Keratinocyte (primary cell): ENCODE results near the gene SRPRB. TPM values are rescaled to one million over a fixed set of nuclear protein-coding genes. Genes with fewer than 3 reads are reported as not detected.

Source experiments
- DNase-seq: peaks from one replicate; pipeline ENCODE4 v3.0.0-alpha.2; 2011; ENCODE audit warnings: low read depth, missing footprints, low spot score
- FAIRE-seq: peaks from 2 replicates; lab custom pipeline; 2011; peaks lifted over from hg19 to GRCh38; lab: Jason Lieb, UNC
- H2AFZ ChIP-seq: 2 replicates; pipeline ENCODE4 v1.6.0; 2012; ENCODE audit warnings: low read length, control low read depth, inconsistent platforms; ENCODE audit not compliant: control insufficient read depth
- H3K27ac ChIP-seq: 2 replicates; pipeline ENCODE4 v1.5.1; 2011; ENCODE audit warnings: low read length; ENCODE audit not compliant: control insufficient read depth, insufficient read depth
- H3K27me3 ChIP-seq: 3 replicates; pipeline ENCODE4 v1.6.0; 2011; ENCODE audit warnings: low read length; ENCODE audit not compliant: control insufficient read depth, insufficient read depth; ENCODE audit errors: extremely low read depth
- H3K36me3 ChIP-seq, 2 experiments: 2 replicates in 1 of 2; 3 replicates in 1 of 2; pipeline ENCODE4 v1.5.1; 2011; ENCODE audit warnings: low read length in 2 of 2, mild to moderate bottlenecking in 1 of 2; ENCODE audit not compliant: control insufficient read depth in 2 of 2, insufficient read depth in 2 of 2; ENCODE audit errors: extremely low read depth in 1 of 2
- H3K4me1 ChIP-seq: 3 replicates; pipeline ENCODE4 v1.5.1; 2011; ENCODE audit warnings: low read length; ENCODE audit not compliant: control insufficient read depth, insufficient read depth; ENCODE audit errors: extremely low read depth
- H3K4me2 ChIP-seq: 3 replicates; pipeline ENCODE4 v1.6.0; 2011; ENCODE audit warnings: low read depth, low read length; ENCODE audit not compliant: control insufficient read depth, insufficient read depth; ENCODE audit errors: extremely low read depth
- H3K4me3 ChIP-seq, 3 experiments: fragments of 200-600 bp in 1 of 3; sonication (generic) in 1 of 3; 2 replicates in 2 of 3; 3 replicates in 1 of 3; pipeline ENCODE4 v1.5.1; 2011 to 2016; ENCODE audit warnings: low read length in 3 of 3, mild to moderate bottlenecking in 3 of 3, control low read depth in 2 of 3, inconsistent platforms in 1 of 3, low read depth in 1 of 3, mixed read lengths in 1 of 3, mixed run types in 1 of 3, moderate library complexity in 1 of 3; ENCODE audit not compliant: control insufficient read depth in 2 of 3, insufficient read depth in 2 of 3; ENCODE audit errors: extremely low read depth in 1 of 3
- H3K79me2 ChIP-seq: 2 replicates; pipeline ENCODE4 v1.6.0; 2012; ENCODE audit warnings: low read length; ENCODE audit not compliant: control insufficient read depth, insufficient read depth
- H3K9ac ChIP-seq: 3 replicates; pipeline ENCODE4 v1.6.0; 2011; ENCODE audit warnings: low read length; ENCODE audit not compliant: control insufficient read depth, insufficient read depth; ENCODE audit errors: extremely low read depth
- H3K9me1 ChIP-seq: 3 replicates; pipeline ENCODE4 v1.6.0; 2011; ENCODE audit warnings: low read length; ENCODE audit not compliant: control insufficient read depth, insufficient read depth; ENCODE audit errors: extremely low read depth
- H3K9me3 ChIP-seq: 2 replicates; pipeline ENCODE4 v1.5.1; 2012; ENCODE audit warnings: low read depth, low read length; ENCODE audit not compliant: control insufficient read depth
- H4K20me1 ChIP-seq: 3 replicates; pipeline ENCODE4 v1.6.0; 2011; ENCODE audit warnings: low read length; ENCODE audit not compliant: control insufficient read depth, insufficient read depth; ENCODE audit errors: extremely low read depth
- CTCF ChIP-seq, 3 experiments: IDR thresholded peaks in 1 of 3; conservative IDR thresholded peaks in 1 of 3; optimal IDR thresholded peaks in 1 of 3; 2 replicates in 2 of 3; 3 replicates in 1 of 3; pipeline versions ENCODE3 to v1.5.1; 2011; ENCODE audit warnings: low read length in 3 of 3, mild to moderate bottlenecking in 3 of 3, moderate library complexity in 2 of 3, control low read depth in 1 of 3, inconsistent platforms in 1 of 3; ENCODE audit not compliant: insufficient read depth in 2 of 3; ENCODE audit errors: extremely low read depth in 1 of 3
- EZH2 ChIP-seq: IDR thresholded peaks from one replicate; pipeline ENCODE4 v1.6.1; 2012; ENCODE audit warnings: inconsistent platforms, mild to moderate bottlenecking, low read length, moderate library complexity
- dilution Hi-C: fragments of 300-500 bp; cut with MboI; formaldehyde crosslinking; loops from one replicate; pipeline ENCODE4 v1.7.0; 2020; ENCODE audit warnings: low sequenced_read_pairs; ENCODE audit not compliant: extremely low pct_ligation_motif_present
- polyA plus RNA-seq, 5 experiments: library from polyadenylated mRNA; depleted of rRNA in 3 of 5; stranded (reverse) in 3 of 5; stranded (forward) in 1 of 5; unstranded in 1 of 5; fragments of >200 nt; gene quantifications; 1 replicate in 1 of 5; 2 replicates in 3 of 5; 3 replicates in 1 of 5; pipeline versions ENCODE4 v1.2.1 to v1.2.3, GENCODE V29; 2011 to 2012; ENCODE audit warnings: missing spikeins in 2 of 5, low read depth in 1 of 5, low replicate concordance in 1 of 5

The SRPRB gene
- polyA plus RNA-seq, 1 donor (not counting 4 experiments of a cell fraction or from before 2014, with no cell fraction given): 55.9 TPM

GRCh38 chr3:133857767-133858166 lies 52.2 kb downstream of the SRPRB start:
- TF ChIP-seq EZH2 (no peak), CTCF (optimal IDR thresholded peaks at IDR 0.05 in 1 of 3, IDR thresholded peaks at IDR 0.05 in 1 of 3, conservative IDR thresholded peaks at IDR 0.05 in 1 of 3; ENCODE audit: extremely low read depth in 1 of 3, insufficient read depth in 2 of 3, low read length in 3 of 3) (no peak)
- Histone ChIP-seq H3K4me3 (no peak overlapping the region), H3K4me2 (no peak overlapping the region), H4K20me1 (no peaks in the 10 kb centered on the region), H3K9me1 (no peaks in the 10 kb centered on the region), H3K9ac (no peak overlapping the region), H3K27ac (no peak overlapping the region), H3K79me2 (no peaks in the 10 kb centered on the region), H3K9me3 (no peaks in the 10 kb centered on the region), H2AFZ (no peak overlapping the region), H3K27me3 (no peaks in the 10 kb centered on the region), H3K36me3 (no peaks in the 10 kb centered on the region), H3K4me1 (no peaks in the 10 kb centered on the region)
- DNase-seq: no peak
- dilution Hi-C loops: no loop called here
- no peak for FAIRE-seq

- no peaks in the 10 kb centered on the region for H3K79me2 ChIP-seq
- no peak for DNase-seq
- no peaks in the 10 kb centered on the region for H4K20me1 ChIP-seq
- H3K27me3 ChIP-seq: no peaks in the 10 kb centered on the region
- no peak for FAIRE-seq
- H3K9me1 ChIP-seq: no peaks in the 10 kb centered on the region
- dilution Hi-C loops: no loop called here
- H3K9ac ChIP-seq: no peak overlapping the region
- no peak for TF ChIP-seq EZH2
- no peak for TF ChIP-seq CTCF (optimal IDR thresholded peaks at IDR 0.05 in 1 of 3, IDR thresholded peaks at IDR 0.05 in 1 of 3, conservative IDR thresholded peaks at IDR 0.05 in 1 of 3; ENCODE audit: extremely low read depth in 1 of 3, insufficient read depth in 2 of 3, low read length in 3 of 3)
- H3K4me3 ChIP-seq: no peak overlapping the region
- no peak overlapping the region for H2AFZ ChIP-seq
- H3K4me2 ChIP-seq: no peak overlapping the region
- H3K4me1 ChIP-seq: no peaks in the 10 kb centered on the region
- no peaks in the 10 kb centered on the region for H3K36me3 ChIP-seq
- H3K9me3 ChIP-seq: no peaks in the 10 kb centered on the region
- no peak overlapping the region for H3K27ac ChIP-seq
Measured at GRCh38 chr3:133859381-133860234, 54.0 kb downstream of the SRPRB start.
